ENCODE measurements around the gene SLC17A8. TPM values are rescaled to one million over a fixed set of nuclear protein-coding genes. Genes with fewer than 3 reads are reported as not detected.

The SLC17A8 gene
- total RNA-seq, 1 experiment from 2014 or later, result not detected

DNA sequence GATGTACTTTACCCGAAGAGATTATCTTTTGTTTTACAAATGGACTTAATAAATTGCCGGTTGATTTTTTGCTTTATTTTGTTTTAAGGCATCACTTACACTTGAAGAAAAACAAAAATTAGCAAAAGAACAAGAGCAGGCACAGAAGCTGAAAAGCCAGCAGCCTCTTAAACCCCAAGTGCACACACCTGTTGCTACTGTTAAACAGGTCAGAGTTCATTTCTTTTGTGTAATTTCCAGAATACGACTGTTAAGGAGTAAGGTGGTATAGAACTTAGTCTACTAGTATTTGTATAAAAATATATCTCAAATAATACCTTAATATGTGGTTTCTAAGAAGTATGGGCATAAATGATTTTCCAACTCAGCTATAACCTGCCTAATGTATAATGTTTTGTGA is 19.6 kb upstream of the SLC17A8 start:
- no peak overlapping the region for H4K5ac ChIP-seq (ENCODE audit: insufficient read length, low read depth, low read length)
- H3T11ph ChIP-seq (ENCODE audit: low read length), result no peak overlapping the region
- TF ChIP-seq, protein P1, sequence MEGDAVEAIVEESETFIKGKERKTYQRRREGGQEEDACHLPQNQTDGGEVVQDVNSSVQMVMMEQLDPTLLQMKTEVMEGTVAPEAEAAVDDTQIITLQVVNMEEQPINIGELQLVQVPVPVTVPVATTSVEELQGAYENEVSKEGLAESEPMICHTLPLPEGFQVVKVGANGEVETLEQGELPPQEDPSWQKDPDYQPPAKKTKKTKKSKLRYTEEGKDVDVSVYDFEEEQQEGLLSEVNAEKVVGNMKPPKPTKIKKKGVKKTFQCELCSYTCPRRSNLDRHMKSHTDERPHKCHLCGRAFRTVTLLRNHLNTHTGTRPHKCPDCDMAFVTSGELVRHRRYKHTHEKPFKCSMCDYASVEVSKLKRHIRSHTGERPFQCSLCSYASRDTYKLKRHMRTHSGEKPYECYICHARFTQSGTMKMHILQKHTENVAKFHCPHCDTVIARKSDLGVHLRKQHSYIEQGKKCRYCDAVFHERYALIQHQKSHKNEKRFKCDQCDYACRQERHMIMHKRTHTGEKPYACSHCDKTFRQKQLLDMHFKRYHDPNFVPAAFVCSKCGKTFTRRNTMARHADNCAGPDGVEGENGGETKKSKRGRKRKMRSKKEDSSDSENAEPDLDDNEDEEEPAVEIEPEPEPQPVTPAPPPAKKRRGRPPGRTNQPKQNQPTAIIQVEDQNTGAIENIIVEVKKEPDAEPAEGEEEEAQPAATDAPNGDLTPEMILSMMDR (conservative IDR thresholded peaks at IDR 0.05), result no peak
- H3K9ac ChIP-seq (ENCODE audit: extremely low read depth, insufficient read length, low read length), result no peak overlapping the region
- no peak overlapping the region for H2BK120ac ChIP-seq (ENCODE audit: low read depth, low read length, poor library complexity, severe bottlenecking)
- no peaks in the 10 kb centered on the region for H3K27me3 Mint-ChIP-seq (ENCODE audit: low read depth)
- H3K27me3 ChIP-seq (ENCODE audit: insufficient read depth, low read length), result no peaks in the 10 kb centered on the region
- H2AK5ac ChIP-seq (ENCODE audit: insufficient read length, low read length), result no peak overlapping the region
- no peak for DNase-seq
- no peaks in the 10 kb centered on the region for H3K9me3 Mint-ChIP-seq
- H2BK12ac ChIP-seq (ENCODE audit: insufficient read length, low read depth, low read length), result no peak overlapping the region
- H2AFZ ChIP-seq (ENCODE audit: low read length), result no peak overlapping the region
- H3K27ac Mint-ChIP-seq, result no peak overlapping the region
- no peak overlapping the region for H2BK20ac ChIP-seq (ENCODE audit: low read depth, low read length, poor library complexity, severe bottlenecking)
- no CpG with 5 or more reads among the region's 3 CpGs for WGBS (ENCODE audit: extremely low coverage, insufficient read length, low lambda C conversion rate)
- H3K4me3 Mint-ChIP-seq, result no peak overlapping the region
- H3K4me1 Mint-ChIP-seq, result peaks cover 6 to 8% of the 10 kb centered on the region in 2 experiments; a peak in 3 of 4 replicates
- H4K8ac ChIP-seq (replicated peaks; ENCODE audit: insufficient read length, low read depth, low read length), result no peak overlapping the region
- H3K18ac ChIP-seq (ENCODE audit: insufficient read length, low read depth, low read length), result no peak overlapping the region
- H3K36me3 Mint-ChIP-seq (ENCODE audit: insufficient read depth in 1 of 3, low read depth in 3 of 3), result peaks cover 10 to 40% (median 26%) of the 10 kb centered on the region in 3 experiments; a peak in 6 of 7 replicates
- no peak overlapping the region for H3K4me2 ChIP-seq (ENCODE audit: insufficient read depth, insufficient read length, low read length)
- no peak overlapping the region for H4K91ac ChIP-seq (ENCODE audit: insufficient read length, low read depth, low read length)
- H3K23ac ChIP-seq (ENCODE audit: insufficient read length, low read depth, low read length), result no peak overlapping the region
- H3K4ac ChIP-seq (ENCODE audit: low read depth, low read length), result no peak overlapping the region
- no peaks in the 10 kb centered on the region for H3K79me2 ChIP-seq (ENCODE audit: insufficient read depth, low read length)
- no peaks in the 10 kb centered on the region for H3K4me1 ChIP-seq (ENCODE audit: insufficient read depth, low read length)
- no peak overlapping the region for H3K56ac ChIP-seq (ENCODE audit: insufficient read length, low read depth, low read length)
- H3K23me2 ChIP-seq (ENCODE audit: insufficient read length, low read depth, low read length, poor library complexity, severe bottlenecking), result no peaks in the 10 kb centered on the region
- H3K79me1 ChIP-seq (ENCODE audit: insufficient read depth, low read depth, low read length, poor library complexity, severe bottlenecking), result no peaks in the 10 kb centered on the region
- no peaks in the 10 kb centered on the region for H3K9me3 ChIP-seq (ENCODE audit: control insufficient read depth, low read depth, low read length)
- H2BK15ac ChIP-seq (ENCODE audit: low read depth, low read length), result no peak overlapping the region
- no peak overlapping the region for H3K27ac ChIP-seq (ENCODE audit: insufficient read length, low read depth, low read length)
- H4K20me1 ChIP-seq (ENCODE audit: control insufficient read depth, insufficient read depth, insufficient read length), result no peaks in the 10 kb centered on the region
- no peak overlapping the region for H2BK5ac ChIP-seq (ENCODE audit: insufficient read length, low read length)
- no peak overlapping the region for H3K14ac ChIP-seq (ENCODE audit: insufficient read depth, low read length)
